Measurements from ENCODE around the gene NF1.
A peak's percentile ranks its signal among the peaks of the same experiment; 100 is the strongest.
"Not testable (repeated sequence)": the region's sequence is repeated elsewhere in the genome, so short reads cannot be mapped to it uniquely, and the experiment has no call there.

NF1 gene, protein sequence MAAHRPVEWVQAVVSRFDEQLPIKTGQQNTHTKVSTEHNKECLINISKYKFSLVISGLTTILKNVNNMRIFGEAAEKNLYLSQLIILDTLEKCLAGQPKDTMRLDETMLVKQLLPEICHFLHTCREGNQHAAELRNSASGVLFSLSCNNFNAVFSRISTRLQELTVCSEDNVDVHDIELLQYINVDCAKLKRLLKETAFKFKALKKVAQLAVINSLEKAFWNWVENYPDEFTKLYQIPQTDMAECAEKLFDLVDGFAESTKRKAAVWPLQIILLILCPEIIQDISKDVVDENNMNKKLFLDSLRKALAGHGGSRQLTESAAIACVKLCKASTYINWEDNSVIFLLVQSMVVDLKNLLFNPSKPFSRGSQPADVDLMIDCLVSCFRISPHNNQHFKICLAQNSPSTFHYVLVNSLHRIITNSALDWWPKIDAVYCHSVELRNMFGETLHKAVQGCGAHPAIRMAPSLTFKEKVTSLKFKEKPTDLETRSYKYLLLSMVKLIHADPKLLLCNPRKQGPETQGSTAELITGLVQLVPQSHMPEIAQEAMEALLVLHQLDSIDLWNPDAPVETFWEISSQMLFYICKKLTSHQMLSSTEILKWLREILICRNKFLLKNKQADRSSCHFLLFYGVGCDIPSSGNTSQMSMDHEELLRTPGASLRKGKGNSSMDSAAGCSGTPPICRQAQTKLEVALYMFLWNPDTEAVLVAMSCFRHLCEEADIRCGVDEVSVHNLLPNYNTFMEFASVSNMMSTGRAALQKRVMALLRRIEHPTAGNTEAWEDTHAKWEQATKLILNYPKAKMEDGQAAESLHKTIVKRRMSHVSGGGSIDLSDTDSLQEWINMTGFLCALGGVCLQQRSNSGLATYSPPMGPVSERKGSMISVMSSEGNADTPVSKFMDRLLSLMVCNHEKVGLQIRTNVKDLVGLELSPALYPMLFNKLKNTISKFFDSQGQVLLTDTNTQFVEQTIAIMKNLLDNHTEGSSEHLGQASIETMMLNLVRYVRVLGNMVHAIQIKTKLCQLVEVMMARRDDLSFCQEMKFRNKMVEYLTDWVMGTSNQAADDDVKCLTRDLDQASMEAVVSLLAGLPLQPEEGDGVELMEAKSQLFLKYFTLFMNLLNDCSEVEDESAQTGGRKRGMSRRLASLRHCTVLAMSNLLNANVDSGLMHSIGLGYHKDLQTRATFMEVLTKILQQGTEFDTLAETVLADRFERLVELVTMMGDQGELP (N-terminal part only)

GRCh38 chr17:31094600-31095235 lies at the start of gene NF1:
Gene NF1, plus strand, starts transcription at chr17:31094977. Its CDS starts 333 bp downstream, at chr17:31095310.
- peak; percentile 79 for DNase-seq

GRCh38 chr17:31046856-31047425 lies 47.8 kb upstream of the NF1 start:
- DNase-seq, result not testable (repeated sequence)

GRCh38 chr17:31048142-31048541 lies 46.6 kb upstream of the NF1 start:
- DNase-seq, result no peak

DNA sequence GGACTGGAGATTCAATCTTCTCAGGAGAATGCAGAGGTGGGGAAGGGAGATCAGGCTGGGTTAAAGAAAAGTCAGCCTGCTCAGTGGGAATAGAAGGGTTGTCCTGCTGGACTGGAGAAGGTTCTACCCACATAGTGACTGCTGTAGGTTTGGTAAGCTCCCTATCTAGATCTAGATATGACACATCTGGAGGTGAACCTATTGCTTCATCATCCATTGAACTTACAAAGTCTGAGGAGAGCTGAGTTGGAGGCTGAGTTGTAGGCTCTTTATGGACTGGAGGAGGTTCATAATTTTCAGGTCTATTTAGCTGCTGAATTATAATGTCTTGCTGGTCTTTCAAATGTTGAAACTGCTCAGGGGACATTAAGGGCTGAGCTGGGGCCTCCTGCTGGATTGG lies 46.0 kb upstream of the NF1 start:
- DNase-seq, result no peak

GRCh38 chr17:31050948-31051347 lies 43.8 kb upstream of the NF1 start:
- DNase-seq, result no peak

- no peak for DNase-seq
Measured at GRCh38 chr17:31051506-31051905, 43.3 kb upstream of the NF1 start.

DNA sequence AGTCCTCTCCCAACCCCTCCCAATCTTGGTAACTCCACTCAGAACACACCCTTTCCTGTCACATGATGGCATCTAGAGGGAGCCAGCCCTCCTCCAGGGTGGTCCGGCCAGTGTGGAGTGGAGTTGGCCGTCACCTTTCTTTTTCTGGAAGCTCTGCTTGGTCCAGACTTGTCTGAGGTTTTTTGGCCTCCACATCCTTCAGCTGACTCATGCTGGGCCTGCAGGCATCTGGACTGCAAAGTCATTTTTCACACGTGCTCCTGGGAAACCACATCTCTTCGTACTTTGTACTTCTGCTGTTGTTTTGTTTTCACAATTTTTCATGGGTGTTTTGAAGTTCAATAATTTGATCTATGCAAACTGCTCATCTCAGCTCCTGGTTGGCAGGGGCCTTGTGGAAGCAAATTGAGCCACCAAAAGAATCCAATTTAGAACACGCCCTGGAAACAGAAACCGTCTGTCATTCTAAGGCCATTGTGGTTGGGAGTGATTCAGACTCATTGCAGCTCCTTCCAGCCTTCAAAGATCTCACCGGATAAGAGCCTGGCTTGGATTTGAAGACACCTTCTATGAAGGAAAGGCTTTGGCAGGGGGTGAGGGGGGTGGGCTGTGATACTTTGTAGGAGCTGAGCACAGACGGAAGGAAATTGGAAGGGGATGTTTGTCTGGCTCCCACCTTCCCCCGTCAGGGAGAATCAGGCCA lies 42.4 kb upstream of the NF1 start:
- no peak for DNase-seq

- DNase-seq, result no peak
Measured at GRCh38 chr17:31053071-31053470, 41.7 kb upstream of the NF1 start.

DNA sequence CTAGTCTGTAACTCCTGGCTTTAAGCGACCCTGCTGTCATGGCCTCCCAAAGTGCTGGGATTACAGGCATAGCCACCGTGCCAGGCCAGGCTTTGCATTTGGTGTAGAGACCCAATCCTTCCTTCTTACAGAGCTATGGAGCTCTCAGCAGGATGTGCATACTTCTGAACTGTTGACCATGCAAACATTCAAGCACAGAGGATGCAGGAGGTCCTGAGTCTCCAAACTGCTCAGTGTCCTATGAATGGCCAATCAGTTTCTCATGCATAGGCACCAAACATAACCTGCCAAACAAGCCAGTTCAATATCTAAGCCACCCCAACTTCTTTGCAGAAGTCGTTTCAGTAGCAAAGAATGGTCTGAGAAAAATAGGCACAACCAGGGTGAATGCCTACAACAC lies 40.0 kb upstream of the NF1 start:
- no peak for DNase-seq

DNA sequence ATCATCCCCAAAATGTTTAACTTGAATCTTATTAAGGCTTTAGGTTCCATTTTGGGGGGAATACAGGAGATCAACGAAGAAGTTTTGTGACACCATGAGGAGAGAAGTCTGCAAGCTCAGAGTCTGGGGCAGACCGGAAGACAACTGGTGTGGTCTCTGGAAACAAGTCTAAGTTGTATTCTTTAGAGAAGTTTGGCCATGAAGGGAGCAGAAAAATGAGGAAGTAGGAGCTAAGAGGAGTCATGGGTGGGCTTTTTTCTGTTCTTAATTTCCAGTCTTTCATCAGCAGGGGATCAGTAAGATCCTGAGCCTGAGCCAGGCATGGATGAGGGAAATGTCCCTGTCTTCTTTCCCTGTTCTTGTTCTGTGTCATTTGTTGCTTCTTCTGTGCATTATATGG lies 35.8 kb upstream of the NF1 start:
- no peak for DNase-seq

DNA sequence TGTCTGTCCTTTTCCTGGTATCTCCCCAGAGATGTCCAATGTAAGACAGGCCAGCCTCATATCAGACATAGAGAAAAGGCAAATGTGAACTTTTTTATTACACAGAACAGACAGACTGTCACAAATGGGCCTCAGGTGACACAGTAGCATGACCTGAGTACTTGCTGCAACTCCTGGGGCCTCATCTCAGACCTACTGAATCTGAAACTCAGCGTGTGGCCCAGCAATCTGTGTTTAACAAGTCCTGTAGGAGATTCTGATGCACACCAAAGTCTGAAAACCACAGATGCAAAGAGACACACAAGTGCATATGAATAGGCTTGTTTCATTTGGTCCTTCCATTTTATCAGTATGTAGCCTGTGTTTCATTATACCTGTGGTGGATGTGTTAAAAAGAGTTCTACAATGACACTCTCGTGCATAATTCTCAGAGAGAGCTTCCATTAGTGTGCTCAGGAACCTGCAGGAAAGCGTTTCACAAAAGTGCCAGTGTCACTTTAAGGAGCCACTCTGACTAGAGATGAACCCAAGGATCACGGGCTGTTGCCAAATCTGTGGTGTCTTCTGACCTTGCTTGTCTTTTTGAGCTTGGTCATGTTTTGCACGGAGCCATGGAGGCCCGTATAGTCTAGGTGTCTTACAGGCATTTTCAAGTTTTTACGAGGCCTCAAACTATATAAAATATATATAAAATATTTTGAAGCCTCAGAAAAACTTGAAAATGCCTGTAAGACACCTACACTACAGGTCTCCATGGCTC lies 33.8 kb upstream of the NF1 start:
- no peak for DNase-seq

- no peak for DNase-seq
Measured at GRCh38 chr17:31061678-31062077, 33.1 kb upstream of the NF1 start.

GRCh38 chr17:31062346-31062745 lies 32.4 kb upstream of the NF1 start:
- no peak for DNase-seq

DNA sequence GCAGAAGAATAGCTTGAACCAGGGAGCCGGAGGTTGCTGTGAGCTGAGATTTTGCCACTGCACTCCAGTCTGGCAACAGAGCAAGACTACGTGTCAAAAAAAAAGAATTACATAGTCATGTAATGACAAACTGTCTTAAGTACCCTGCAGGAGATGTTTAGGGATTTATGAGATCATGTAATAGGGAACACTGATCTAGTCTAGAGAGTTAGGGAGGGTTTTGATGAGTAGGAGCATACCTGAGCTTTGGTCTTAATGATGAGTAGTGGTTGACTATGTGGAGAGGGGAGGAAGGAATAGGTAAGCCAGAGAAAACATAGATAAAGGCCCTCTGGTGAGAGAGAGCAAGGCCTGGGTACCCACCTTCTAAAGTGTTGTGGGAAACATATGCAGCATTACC lies 30.1 kb upstream of the NF1 start:
- no peak for DNase-seq

- DNase-seq, result no peak
Measured at GRCh38 chr17:31067691-31068184, 27.0 kb upstream of the NF1 start.

- DNase-seq, result no peak
Measured at GRCh38 chr17:31068291-31068690, 26.5 kb upstream of the NF1 start.

DNA sequence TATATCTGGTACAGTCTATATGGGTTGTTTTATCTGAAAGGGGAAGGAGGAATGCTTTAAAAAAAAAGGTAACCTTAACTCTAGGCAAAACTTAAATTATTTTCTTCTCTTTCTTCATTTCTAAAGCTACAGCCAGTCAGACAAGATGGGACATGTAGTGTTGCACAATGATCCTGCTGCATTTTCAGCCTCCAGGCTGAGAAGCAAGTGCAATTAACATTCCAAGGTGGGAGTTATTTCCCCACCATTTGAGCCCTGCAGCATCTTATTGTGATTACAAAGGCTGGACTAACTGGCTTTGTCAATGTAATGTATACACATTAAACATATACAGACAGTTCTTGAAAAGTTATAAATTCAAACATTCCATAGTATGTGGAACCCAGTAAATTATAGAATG lies 22.6 kb upstream of the NF1 start:
- no peak for DNase-seq

GRCh38 chr17:31073411-31073810 lies 21.4 kb upstream of the NF1 start:
- no peak for DNase-seq

GRCh38 chr17:31074772-31075555 lies 19.8 kb upstream of the NF1 start:
- DNase-seq, result no peak

- no peak for DNase-seq
Measured at GRCh38 chr17:31078290-31078689, 16.5 kb upstream of the NF1 start.

Data from KG1 (cell line).